Stimulated activated CD8-positive, alpha-beta memory T cell treated with anti-CD3 and anti-CD28 coated beads, Interleukin-2, amount 100 ng/mL, for 1 hour (primary cell): ENCODE results near the gene ASPHD2.
"Not testable (repeated sequence)": the region's sequence is repeated elsewhere in the genome, so short reads cannot be mapped to it uniquely, and the experiment has no call there.

ENCODE experiments used
- DNase-seq, 2 donors: peaks; one replicate each; pipeline ENCODE4 v3.0.0-alpha.2; 2020; ENCODE audit warnings: low read depth in 2 of 2

The ASPHD2 gene

DNA sequence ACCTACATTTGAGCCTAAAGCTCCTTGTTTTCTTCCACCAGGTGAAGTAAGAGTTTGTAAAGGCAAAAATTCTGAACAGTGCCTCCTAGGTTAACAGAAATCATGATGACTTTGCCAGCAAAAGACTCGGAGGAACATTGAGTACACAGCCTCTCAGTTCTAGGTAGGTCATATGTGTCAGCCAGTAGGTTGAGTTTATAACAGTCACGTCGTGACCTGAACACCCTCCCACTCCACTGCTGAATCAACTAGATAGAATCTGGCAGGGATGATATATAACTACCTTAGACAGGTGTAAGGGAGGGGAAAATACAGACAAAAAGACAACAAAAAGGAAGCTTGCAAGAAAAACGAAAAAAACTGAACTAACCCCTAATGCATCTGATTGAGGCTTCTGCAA lies 12.8 kb upstream of the ASPHD2 start:
- no peak for DNase-seq

DNA sequence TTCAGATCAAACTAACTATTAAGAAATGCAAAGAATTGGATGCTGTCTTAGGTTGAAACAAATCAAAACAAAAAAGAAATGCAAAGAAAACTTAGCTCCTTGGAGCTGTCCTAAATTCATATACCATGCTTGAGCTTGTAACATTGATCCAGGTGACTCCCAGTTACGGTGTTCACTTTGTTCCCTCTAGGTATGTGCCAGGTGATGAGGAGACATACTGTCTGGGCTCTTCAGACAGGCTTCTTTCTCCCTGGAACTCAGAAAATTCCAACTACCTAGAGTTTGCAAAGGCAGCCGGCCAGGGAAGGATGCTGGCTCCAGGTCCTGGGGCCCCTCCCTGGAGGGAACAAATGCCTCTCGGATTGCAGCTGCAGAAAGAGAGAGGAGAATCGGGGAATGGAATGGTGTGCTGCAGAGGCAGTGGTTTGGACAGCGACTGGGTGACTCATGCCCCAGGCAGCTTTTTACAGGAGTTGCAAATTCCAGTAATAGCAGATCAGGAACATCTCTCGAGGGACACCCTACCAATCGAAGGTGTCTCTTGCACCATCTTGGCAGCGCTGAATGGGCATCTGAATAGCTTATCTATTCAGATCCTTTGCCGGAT lies 12.3 kb upstream of the ASPHD2 start:
- DNase-seq = no peak

DNA sequence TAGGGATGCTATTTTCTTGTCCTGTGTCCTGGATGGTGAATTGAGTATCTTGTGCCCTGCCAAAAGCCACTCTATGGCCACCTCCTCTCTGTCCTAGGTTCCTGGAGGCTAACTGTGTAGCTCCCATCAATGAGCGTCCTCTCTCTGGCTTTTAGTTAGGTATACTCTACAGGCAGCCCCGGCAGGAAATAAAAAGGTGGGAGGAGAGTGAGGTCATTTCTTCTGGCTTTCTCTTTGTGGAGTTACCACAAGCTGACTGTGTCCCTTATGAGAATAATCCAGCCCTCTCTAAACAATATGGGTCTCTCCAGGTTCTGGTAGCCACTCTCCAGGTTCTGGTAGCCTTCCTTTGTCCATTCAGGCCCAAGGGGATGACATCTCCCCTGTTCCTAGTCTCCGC lies 11.7 kb upstream of the ASPHD2 start:
- no peak for DNase-seq

DNA sequence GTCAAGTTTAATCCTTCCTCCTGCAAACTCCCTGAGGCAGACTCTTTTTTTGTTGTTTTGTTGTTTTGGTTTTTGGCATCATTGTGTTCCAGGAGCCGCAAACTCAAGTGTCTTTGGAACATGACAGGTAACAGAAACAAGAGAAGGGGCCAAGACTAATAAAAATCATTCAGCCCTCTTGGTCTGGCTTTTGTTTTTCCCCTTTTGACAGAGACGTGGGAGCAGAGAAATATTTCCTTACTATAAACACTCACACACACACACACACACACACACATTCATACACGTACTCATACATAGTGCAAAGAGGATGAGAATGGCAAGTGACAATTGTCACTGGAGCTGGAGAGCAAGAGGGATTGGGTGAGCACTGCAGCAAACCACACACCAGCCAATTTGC lies 10.4 kb upstream of the ASPHD2 start:
- DNase-seq = no peak

DNA sequence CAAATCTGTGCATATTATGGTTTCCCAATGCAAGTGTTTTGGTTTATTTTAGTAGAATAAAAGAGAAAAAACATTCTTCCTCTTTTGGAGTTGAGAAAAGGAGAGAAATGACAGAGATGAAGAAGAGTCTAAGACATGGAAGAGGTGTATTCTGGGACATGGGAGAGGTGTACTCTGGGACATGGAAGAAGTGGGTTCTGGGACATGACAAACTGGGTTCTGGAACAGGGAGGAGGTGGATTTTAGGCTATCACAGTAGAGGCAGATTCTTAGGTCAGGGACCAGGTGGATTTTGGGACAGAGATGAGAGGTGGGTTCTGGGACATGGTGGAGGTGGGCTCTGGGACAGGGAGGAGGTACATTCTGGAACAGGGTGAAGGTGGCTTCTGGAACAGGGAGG lies 2.1 kb upstream of the ASPHD2 start:
- DNase-seq = no peak

DNA sequence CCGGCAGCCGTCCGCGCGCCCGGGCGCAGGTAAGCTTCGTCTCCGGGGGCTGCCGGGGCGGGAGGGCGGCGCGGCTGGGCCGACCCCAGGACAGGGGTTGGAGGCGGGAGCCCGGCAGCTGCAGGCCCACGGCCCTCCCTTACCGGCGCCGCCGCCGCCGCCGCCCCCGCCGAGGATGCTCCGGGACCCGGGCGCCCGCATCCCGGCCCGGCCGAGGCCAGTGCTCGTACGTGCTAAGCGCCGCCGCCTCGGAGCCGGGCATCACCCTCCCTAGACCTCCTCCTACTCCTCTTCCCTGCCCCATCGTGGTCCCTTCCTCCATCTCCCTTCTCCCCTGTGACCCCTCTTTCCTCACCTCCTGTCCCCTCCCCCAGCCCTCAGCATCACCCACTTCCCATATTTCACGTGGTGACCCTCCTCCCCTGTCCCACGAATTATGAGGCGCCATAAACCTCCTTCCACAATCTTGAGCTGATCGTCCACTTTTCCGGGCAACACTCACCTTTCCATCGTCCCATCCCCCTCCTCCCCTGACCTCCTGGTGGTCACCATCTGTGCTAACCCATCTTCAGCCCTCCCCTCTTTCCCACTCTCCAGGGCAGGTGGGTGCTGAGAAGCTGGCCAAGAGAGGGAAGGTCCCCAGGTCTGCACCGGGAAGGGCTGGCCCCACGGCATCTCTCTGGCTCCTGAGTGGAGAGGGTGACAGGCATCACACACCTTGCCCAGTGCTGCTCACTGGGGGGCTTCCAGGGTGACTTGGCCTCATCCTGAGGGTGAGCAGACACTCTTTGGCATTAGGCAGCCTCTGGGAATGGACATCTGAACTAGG lies 612 bp downstream of the ASPHD2 start:
- no peak for DNase-seq

DNA sequence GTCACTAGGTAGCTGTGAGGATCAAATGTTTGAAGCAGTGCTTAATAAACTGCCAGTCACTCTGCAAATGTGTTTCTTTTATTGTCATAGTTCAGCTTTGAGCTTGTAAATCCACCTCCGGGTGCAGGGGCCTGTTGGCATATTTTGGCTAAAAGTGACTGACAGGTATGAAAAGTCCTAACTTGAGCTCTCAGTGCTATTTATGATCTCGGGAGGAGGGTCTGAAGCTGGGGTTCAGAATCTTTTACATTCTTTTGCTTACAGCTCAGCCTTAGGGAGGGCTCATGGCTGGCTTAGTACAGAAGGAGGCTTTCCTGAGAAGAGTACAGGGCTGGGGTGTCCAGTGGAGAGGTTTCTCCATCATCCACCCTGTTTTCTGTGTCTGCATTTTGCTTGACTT lies 1.5 kb downstream of the ASPHD2 start:
- DNase-seq = no peak

DNA sequence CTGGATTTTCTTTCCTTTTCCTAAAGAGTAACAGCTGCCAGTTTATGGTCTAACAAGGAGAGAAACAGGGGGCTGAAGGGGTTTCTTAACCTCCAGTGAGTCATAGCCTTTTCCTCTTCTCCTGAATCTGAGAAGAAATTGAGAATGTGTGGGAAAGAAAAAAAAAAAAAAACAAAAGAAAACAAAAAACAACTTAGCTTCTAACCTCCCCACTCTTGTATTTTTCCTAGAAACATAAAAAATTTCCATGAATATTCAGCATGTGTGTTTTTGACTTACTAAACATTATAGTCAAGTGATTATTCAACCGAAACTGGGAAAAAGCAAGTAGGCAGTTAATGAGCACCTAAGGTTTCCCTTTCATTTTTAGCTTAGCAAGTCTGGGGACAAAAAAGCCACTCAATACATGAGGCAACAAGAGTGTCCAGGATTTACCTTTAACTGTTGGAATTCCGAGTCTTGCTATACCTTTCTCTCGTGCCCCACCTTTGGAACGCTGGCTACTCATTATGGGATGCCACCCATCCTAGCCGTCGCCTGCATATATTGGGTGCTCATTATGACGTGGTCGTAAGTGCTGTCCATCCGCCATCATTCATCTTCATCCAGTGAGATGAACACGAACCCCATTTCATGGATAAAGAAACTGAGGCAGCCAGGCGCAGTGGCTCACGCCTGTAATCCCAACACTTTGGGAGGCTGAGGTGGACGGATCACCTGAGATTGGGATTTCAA lies 2.4 kb downstream of the ASPHD2 start:
- no peak for DNase-seq

DNA sequence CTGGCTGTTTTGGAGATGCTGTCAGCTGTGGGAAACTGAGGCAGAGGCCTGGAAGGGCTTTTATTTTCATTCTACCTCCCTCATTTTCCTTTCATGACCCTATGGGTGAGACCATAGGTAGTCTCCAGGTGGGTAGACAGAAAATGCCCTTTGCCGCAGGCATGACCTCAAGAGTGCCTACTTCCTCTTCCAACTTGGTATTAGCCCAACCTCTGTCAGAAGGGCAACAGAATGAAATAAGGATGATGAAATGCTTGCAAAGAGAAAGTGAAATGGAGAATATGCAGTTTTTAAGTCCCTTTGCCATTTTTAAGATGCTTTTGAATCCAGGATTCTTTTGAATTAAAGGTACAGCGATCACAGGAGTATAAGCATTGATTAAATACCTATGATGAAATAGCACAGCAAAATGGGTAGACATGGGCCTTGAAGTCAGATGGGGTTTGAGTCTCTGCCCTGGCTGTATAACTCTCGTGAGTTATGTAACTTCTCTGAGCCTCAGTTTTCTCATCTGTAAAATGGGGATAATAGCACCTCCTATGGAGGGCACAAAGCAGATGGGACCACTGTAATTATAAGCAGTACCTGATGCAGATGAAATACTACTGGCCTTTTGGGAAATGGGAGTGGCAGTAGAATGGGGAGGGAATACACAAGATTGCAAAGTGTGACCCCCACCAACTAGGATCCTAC lies 3.7 kb downstream of the ASPHD2 start:
- DNase-seq = no peak

DNA sequence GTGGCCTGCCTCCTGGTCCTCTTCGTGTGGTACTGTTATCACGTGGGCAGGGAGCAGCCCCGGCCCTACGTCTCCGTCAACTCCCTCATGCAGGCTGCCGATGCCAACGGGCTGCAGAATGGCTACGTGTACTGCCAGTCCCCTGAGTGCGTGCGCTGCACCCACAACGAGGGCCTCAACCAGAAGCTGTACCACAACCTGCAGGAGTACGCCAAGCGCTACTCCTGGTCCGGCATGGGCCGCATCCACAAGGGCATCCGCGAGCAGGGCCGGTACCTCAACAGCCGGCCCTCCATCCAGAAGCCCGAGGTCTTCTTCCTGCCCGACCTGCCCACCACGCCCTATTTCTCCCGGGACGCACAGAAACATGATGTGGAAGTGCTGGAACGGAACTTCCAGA lies 4.7 kb downstream of the ASPHD2 start:
- no peak for DNase-seq

DNA sequence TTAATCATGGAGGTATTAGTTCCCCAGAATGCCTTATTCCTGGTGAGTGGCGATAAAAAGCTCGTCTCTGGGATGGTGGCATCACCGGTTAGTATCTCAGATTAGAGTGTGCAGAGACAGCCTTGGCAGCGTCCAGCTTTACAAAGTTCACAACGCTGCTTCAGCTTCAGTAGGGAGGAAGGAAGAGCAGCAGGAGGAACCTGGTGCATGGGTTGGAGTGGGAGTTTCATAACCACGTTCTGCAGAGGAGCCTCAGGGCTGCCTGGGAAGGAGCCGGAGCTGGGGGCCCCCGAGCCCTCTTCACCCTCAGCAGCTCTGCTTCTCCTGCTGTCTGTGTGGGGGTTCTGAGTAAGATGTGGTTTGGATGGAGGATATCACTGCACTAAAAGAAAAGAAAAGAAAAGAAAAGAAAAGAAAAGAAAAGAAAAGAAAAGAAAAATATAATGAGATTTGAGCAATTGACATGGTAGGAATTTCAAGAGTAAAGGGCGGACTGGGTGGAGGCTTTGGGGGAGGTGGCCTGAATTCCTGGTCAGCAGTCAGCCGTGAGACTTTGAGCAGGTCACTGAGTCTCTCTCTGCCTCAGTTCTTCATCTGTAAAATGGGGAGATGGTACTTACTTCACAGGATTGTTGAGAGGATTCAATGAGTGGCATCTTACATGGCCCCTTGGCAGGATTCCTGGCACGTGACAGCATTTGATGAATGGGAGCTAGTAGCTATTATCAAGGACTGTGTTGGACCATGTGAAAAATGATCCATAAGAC lies 6.5 kb downstream of the ASPHD2 start:
- DNase-seq = no peak

DNA sequence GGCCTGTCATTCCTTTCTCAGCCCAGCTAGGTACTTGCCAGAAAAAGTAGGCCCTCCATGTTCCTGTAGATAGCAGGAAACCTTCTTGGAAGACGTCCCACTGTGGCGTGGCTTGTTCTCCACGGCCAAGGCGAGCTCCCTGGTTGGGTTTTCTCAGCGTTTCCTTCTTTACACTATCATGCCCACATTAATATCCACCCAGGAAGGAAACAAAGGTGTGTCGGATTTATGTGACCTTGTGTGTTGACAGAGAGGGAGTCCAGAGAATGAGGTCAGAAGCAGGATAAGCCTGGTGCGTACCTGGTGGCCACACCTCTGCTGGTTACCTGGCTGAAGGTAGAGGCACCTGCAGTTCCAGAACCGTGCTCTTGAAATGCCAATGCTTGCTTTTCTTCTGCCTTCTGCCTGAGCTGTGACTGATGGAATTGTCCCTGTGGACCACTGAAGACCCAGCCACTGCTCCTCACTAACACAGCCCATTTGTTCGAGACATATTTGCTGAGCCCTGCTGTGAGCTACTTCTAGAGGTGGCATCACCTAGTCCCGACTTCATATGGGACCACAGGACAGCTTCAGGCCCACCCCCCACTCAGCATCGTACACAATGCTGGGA lies 7.9 kb downstream of the ASPHD2 start:
- DNase-seq = no peak

DNA sequence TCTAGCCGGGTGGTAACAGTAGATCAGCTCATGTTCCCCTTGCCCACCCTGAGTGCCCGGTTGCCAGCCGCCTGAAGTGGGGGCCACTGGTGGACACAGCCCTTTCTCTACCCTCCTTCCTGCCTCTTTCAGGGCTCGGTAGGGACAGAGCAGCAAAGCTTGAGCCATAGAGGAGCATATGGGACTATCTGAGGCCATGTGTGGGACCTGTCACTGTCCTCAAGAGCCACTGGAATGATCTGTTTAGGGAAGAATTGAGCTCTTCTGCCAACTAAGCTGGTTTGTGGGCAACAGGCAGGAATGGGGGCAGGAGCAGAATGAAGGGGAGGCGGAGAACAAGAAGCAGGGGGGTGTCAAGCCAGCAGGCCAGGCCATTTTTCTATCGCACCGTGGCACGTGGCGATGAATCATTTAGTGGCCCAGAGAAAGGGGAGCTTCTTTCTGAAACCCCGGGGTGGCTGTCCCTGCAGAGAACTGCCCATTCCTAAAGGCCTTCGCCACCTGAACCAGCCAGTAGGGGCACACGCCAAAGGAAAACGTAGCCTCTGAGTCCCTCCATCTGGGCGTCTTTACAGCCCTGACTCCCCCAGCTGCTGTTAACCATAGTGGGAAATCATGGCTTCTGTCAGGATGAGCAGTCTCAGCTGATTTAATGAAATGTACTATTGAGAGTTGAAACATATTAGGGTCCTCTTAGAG lies 8.8 kb downstream of the ASPHD2 start:
- DNase-seq = no peak

DNA sequence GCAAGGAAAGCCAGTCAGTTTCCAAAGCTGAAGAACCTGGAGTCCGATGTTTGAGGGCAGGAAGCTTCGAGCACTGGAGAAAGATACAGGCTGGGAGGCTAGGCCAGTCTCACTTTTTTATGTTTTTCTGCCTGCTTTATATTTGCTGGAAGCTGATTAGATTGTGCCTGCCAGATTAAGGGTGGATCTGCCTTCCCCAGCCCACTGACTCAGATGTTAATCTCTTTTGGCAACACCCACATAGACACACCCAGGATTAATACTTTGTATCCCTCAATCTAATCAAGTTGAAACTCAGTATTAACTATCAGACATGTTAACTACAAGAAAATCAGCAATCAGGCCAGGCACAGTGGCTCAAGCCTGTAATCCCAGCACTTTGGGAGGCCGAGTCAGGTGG lies 9.7 kb downstream of the ASPHD2 start:
- not testable (repeated sequence) for DNase-seq

DNA sequence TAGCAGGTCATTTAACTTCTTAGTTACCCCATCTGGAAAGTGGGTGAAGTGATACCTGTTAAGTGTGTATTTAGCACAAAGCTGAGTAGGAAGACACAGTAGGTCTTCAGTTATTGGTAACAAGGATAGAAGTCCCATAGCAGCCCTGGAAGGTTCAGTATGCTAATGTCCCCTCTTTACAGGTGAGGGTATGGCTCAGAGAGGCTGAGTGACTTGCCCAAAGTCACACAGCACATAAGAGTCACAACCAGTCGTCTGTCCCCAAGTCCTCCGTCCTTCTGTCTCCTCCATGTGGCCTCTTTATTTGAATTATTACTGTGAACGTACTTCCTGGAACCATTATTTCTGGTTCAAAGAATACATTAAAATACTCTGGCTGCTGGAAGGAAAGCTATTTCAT lies 10.5 kb downstream of the ASPHD2 start:
- no peak for DNase-seq

DNA sequence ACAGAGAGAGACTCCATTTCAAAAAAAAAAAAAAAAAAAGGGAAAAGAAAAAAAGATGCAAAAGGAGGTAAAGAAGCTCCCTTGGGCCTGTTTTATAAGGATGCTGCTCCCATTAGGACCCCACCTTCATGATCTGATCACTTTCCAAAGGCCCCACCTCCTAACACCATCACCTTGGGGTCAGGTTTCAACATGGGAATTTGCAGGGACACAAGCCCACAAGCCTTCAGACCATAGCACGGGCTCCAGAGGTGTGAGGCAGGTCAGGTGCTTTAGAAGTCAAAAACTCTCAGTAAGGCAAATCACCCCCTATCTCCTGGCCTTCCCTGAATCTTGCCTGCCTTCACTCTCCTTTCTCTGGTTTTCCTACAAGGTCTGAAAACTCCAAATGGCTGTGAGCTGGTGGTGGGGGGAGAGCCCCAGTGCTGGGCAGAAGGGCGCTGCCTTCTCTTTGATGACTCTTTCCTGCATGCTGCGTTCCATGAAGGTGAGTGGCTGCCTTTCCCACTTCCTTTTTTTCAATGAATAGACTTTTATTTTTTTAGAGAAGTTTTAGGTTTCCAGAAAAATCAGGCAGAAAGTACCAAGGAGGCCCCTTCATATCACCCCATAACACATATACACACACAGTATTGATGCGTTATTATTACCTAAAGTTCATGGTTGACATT lies 13.2 kb downstream of the ASPHD2 start:
- DNase-seq = no peak

DNA sequence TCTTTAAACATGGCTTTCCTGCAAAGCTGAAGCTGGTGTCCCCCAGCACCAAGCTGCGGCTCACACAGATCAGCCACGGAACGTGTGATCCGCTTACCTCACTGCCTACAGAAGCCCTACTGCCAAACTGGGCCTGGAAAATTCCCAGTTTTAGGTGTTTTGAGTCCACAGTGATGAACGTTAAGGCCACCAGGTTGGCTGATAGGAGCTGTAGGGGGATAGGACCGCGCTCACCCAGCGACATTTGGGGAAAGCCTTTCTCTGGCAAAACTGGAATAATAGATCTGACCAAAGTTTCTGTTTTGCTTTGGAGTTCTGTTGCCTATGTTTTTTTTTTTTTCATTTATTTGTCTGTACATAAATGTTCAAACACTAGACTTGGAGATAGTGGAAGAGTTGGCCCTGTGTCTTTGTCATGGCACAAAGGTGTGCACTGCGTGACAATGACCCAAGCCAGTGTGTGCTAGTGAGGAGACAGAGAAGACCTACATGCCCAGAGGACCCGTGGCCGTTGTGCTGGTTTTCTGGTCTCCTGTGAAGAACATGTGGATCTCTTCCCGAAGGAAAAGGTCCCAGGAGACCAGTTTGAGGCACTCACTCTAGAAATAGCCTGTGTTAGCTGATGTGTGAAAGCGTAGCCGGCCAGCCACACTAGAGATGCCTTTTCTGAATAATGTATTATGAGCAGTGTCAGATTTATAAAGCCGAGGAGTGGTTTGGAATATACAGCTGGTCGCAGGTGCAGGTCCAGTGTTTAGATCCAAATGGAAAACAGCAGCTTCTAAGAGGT lies 15.0 kb downstream of the ASPHD2 start:
- DNase-seq = no peak

DNA sequence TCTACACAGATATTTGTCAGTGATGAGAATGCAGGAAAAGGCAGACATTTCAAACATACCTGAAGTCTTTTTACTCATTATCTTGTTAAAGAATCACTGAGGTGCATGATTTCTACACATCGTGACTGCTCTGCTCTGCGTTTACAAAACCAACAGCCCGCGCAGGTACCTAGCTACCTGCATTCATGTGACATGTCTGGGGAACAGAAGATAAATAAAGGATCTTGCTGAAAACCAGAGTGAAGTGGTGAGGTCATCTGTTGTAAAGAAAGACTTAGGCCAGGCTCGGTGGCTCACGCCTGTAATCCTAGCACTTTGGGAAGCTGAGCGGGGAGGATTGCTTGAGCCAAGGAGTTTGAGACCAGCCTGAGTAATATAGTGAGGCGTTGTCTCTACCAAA lies 15.7 kb downstream of the ASPHD2 start:
- no peak for DNase-seq
